ENCODE results near the gene ZCCHC2.

The ZCCHC2 gene

GRCh38 chr18:62583376-62583775 is 60.6 kb downstream of the ZCCHC2 start:
- no peak for DNase-seq

- peak; percentile 63 to 71 for DNase-seq
Observed at GRCh38 chr18:62584241-62585120, 61.7 kb downstream of the ZCCHC2 start.

GRCh38 chr18:62585274-62586150 is 62.7 kb downstream of the ZCCHC2 start:
- no peak for DNase-seq

- peak in 1 of 2 experiments; percentile 22 for DNase-seq
Observed at GRCh38 chr18:62586151-62586774, 63.4 kb downstream of the ZCCHC2 start.

GRCh38 chr18:62586781-62587487 is 64.1 kb downstream of the ZCCHC2 start:
- DNase-seq, result no peak

DNA sequence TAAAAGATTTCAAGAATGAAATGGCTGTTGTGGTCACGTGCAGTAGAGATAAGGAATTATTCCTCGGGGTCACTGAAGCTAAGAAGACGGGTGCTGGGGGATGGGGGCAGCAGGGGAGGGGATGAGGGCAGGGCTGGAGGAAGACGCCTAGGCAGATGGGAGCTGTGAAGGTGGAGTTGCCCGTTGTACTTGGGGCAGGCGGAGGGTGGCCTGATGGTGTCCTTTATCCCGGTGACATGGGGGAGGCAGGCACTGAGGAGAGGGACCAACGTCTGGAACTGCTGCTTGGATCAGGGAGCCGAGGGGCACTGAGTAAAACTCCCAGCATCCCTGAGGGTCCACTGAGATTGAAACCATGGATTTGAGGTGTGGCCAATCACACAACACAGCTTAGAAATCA is 64.9 kb downstream of the ZCCHC2 start:
- no peak for DNase-seq

- no peak for DNase-seq
Observed at GRCh38 chr18:62588217-62588616, 65.4 kb downstream of the ZCCHC2 start.

DNA sequence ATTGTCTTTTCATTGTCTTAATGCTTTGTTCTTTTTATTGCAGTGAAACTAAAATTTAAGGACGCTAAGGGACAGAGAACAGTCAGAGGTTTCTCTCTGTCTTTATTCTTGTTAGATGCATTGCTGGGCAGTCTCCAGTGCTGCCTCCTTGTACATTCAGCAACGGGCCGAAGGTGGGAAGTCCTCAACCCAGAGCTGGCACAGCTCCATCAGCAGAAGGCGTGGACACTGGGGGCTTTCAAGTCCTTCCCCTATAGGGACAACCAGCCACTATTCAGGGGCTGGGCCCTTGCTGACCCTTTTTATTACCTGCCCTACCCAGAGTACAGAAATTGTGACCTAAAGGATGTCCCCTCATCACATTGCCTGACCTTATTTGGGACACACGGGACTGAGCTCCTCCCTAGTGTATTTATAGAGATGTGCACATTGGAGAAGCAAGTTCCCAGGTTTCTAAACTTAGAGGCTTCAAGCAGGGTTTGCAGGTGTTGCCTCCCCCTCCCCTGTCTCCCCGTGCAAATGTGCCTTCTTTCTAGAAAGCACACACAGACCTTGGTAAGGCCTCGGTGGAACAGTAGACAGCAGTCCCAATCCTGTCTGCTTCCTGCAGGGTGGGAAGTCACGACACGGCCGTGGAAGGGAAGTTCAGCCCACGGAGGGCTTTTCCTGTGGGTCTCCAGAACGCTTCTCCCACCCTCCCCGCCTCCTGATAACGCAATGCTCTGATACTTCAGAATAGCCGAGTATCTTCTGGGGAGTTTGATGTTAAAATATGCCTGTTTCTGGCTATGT is 68.2 kb downstream of the ZCCHC2 start:
- no peak for DNase-seq

DNA sequence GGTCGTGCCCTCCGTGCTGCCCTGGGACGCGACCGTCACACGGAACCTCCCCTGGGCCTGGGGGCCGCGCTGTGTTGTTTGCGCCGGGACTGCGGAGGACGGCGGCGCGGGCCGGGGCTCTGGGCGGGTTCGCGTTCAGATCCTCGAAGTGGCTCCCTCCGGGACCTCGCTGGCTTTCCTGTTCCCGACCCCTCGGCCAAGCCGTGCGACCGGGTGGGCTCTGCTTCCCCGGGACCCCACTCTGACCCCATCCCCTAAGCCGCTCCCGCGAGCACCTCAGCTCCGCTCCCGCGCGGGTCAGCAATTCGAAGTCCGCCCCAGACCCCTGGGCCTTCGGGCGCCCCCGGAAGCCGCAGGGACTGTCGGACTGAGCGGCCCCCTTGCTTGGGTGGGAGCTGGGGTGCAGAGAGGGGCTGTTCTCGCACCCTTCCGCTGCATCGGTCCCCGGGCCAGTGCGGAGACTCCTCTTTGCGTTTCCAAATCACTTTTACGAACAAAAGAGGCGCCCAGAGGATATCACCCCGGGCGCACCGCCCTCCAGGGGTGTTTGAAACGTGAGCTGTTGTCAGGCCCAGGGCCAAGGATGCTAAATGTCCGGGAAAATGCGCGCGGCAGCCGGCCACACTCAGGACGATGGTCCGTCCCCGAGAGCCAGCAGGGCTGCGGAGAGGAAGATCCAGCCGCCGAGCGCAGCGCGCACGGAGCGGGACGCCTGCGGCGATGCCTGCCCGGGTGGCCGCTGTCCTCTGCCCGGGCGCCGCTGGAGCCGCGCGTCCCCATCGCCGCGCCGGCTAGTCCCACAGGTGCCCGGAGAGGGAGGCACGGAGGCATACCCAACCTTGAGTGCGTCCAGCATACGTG is 73.5 kb downstream of the ZCCHC2 start:
- no peak for DNase-seq

DNA sequence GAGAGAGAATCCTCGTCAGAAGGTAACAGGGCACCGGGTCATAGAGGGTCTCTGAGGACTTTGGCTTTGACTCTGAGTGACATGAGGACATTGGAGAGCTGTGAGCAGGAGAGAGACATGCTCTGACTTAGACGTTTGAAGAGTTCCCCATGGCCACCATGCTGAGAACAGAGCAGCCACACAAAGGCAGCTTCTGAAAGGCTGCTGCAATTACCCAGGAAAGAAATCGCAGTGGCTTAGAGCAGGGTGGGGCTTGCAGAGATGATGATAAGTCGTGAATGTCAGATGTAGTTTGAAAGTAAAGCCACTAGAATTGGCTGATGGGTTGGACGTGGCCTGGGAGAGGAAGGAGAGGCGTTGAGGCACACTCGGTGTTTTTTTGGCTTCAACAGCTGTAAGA is 79.0 kb downstream of the ZCCHC2 start:
- DNase-seq, result no peak

- DNase-seq, result no peak
Observed at GRCh38 chr18:62602706-62603105, 79.9 kb downstream of the ZCCHC2 start.

DNA sequence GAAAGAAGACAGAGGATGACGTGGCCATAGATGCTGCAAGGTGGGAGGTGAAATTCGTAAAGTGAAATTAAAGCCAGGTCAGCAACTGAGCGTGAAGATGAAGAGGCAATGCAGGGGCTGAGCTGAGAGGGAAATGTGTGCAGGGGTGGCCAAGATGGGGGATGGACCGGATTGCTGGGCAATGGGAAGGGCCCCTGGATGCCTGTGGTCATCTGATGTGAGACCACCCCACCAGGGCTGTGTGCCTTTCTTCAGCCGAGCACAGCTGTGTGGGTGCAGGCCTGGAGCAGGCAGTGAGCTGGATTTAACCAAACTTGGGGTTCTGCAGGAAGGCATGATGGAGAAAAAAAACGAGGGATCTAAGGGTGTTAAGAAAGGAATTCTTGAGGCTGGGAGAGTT is 80.4 kb downstream of the ZCCHC2 start:
- DNase-seq, result no peak

DNA sequence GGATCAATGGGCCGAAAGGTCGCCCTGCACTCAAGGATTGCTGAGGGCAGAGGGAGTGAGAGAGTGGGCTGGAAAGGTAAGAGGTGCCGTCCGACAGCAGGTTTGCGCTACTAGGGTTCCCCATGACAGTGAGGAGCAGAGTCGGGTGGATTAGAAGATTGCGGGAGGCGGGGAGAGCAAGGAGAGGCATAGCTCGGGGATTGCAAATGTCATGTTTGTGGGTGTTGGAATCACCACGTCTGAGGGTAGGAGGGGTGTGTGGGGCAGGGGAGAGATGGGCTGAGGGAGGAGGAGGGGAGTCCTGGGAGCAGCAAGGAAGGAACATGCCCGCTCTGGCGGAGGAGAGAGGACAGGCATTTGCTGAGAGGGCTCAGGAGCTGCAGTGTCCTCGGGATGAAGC is 81.2 kb downstream of the ZCCHC2 start:
- DNase-seq, result no peak

DNA sequence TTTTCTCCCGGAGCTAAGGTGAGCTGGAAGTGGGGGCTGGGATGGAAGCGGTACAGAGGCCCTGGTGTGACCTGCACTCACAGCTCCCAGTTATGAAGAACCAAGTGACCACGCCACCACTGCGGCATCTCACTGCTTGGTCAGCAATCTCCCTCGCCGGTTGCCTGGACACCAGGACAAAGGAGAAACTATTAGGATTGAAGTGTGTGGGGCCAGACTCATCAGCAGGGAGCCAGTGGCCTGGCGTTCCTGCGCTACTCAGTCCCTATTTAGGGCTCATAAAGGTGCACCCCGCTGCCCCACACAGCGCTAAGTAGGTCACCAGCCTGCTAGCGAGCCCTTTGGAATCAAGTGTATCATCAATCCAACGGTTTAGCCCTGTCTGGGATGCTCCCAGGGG is 82.9 kb downstream of the ZCCHC2 start:
- no peak for DNase-seq

DNA sequence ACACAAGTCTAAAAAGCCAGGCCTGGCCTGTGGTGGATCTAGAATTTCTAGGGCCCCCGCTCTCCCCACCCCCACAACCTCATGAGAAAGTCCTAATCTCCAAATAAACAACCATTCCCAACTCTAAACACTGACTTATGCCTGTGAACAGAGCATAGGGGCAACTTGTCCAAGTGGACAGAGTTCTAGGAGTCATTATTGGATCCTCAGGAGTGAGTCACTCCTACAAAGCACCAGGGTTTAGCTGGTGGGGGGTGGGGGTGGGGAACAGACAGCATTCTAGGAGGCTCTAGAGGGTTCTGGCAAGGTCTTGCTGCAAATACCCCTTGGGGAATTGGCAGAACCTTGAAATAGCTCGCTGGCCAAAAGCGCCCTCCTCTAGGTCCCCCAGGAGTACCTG is 83.3 kb downstream of the ZCCHC2 start:
- DNase-seq, result no peak

- no peak for DNase-seq
Observed at GRCh38 chr18:62607302-62607701, 84.5 kb downstream of the ZCCHC2 start.

GRCh38 chr18:62607708-62608428 is 85.0 kb downstream of the ZCCHC2 start:
- no peak for DNase-seq

GRCh38 chr18:62609764-62610163 is 86.9 kb downstream of the ZCCHC2 start:
- DNase-seq, result no peak

DNA sequence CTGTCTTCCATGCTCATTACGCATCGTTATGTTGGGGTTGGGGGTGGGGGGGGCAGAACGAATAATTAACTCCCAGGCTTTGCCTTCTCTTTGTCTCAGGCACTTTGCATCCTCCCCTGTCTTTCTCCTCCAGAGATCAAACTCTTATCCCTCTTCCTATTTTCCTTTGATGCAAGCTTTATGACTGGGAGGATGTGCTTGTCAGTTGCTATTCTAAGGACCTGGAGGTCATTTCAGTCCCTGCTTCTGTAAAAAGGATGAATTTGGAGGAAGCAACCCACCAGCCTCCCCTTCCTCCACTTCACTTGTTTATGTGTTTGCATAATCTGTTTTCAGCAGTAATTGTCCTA is 87.5 kb downstream of the ZCCHC2 start:
- no peak for DNase-seq

DNA sequence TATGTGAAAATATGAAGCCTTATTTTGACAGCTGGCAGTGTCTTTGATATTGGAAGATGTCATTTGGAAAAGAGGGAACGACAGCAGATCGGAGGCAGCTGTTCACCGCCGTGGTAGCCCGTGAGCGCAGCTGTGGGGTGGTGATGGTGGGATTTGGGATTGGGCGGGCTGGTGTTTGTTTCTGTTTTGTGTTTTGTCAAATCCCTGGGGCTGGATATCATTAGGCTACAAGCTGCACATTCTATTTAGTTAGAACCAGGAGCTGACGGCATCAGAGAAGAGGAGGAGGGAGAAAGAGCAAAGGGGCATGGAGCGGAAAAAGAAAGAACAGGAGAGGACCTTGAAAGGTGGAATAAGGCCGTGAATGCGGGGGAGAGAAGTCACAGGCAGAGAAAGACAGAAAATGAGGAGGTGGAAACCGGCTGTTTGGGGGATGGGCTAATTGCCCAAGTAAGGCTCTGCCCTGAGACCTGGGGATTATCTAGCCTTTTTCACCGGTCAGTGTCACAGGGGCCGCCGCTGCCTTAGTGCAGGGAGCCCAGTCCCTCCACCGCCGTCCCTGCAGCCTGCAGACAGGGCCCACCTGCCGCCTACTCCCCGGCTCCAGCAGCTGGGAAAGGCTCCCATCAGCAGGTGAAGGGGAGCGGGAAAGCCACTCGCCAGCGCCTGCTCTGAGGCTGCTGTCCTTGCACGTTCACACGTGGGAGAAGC is 88.0 kb downstream of the ZCCHC2 start:
- no peak for DNase-seq

Measured in NCI-H1930 (cell line).